ENCODE results near the gene REEP3. TPM values are rescaled to one million over a fixed set of nuclear protein-coding genes. Genes with fewer than 3 reads are reported as not detected.

The REEP3 gene
- total RNA-seq, 4 donors from 2014 or later, result 11.6 to 67.1 (median 44.0) TPM

GRCh38 chr10:63522277-63522687, 1.1 kb downstream of the REEP3 start:
- peak overlapping the region; percentile 95 to 100 (median 98) for H3K27ac ChIP-seq
- DNase-seq, result no peak
- peaks cover 0 to 23% (median 2%) of the 10 kb centered on the region in 4 donors for H3K4me1 ChIP-seq
- H3K27me3 ChIP-seq, result no peaks in the 10 kb centered on the region
- H3K9me3 ChIP-seq, result no peaks in the 10 kb centered on the region
- H3K36me3 ChIP-seq, result no peaks in the 10 kb centered on the region
- no peak for TF ChIP-seq POLR2A (IDR thresholded peaks at IDR 0.05)
- no peak for TF ChIP-seq CTCF (IDR thresholded peaks at IDR 0.05)
- H3K4me3 ChIP-seq, result peak overlapping the region; percentile 79 to 94 (median 90)

- H3K36me3 ChIP-seq, result no peaks in the 10 kb centered on the region
- TF ChIP-seq CTCF (IDR thresholded peaks at IDR 0.05) (no peak), POLR2A (IDR thresholded peaks at IDR 0.05) (no peak)
- H3K27ac ChIP-seq, result peak overlapping the region in 3 of 4 donors; percentile 28 to 100 (median 97)
- no peak for DNase-seq
- peaks cover 0 to 23% (median 2%) of the 10 kb centered on the region in 4 donors for H3K4me1 ChIP-seq
- no peaks in the 10 kb centered on the region for H3K27me3 ChIP-seq
- no peaks in the 10 kb centered on the region for H3K9me3 ChIP-seq
- H3K4me3 ChIP-seq, result peak overlapping the region in 1 of 4 donors; percentile 94
Measured at GRCh38 chr10:63522995-63523394, 1.8 kb downstream of the REEP3 start.

- H3K9me3 ChIP-seq, result no peaks in the 10 kb centered on the region
- no peaks in the 10 kb centered on the region for H3K36me3 ChIP-seq
- H3K4me3 ChIP-seq, result no peak overlapping the region
- H3K27me3 ChIP-seq, result no peaks in the 10 kb centered on the region
- DNase-seq, result no peak
- H3K4me1 ChIP-seq, result peaks cover 0 to 23% (median 2%) of the 10 kb centered on the region in 4 donors
- TF ChIP-seq POLR2A (IDR thresholded peaks at IDR 0.05) (no peak), CTCF (IDR thresholded peaks at IDR 0.05) (no peak)
- H3K27ac ChIP-seq, result no peak overlapping the region
Measured at GRCh38 chr10:63525021-63525420, 3.8 kb downstream of the REEP3 start.

GRCh38 chr10:63527401-63527800, 6.2 kb downstream of the REEP3 start:
- Histone ChIP-seq H3K36me3 (no peaks in the 10 kb centered on the region), H3K27ac (no peak overlapping the region), H3K27me3 (no peaks in the 10 kb centered on the region), H3K4me1 (peaks cover 0 to 15% (median 2%) of the 10 kb centered on the region in 4 donors), H3K4me3 (no peak overlapping the region), H3K9me3 (no peaks in the 10 kb centered on the region)
- TF ChIP-seq POLR2A (IDR thresholded peaks at IDR 0.05) (no peak), CTCF (IDR thresholded peaks at IDR 0.05) (no peak)
- DNase-seq, result no peak

GRCh38 chr10:63528084-63528744, 7.0 kb downstream of the REEP3 start:
- no peak for DNase-seq
- Histone ChIP-seq H3K9me3 (no peaks in the 10 kb centered on the region), H3K27ac (no peak overlapping the region), H3K4me3 (no peak overlapping the region), H3K4me1 (peaks cover 0 to 7% (median 0%) of the 10 kb centered on the region in 4 donors), H3K36me3 (no peaks in the 10 kb centered on the region), H3K27me3 (no peaks in the 10 kb centered on the region)
- TF ChIP-seq CTCF (IDR thresholded peaks at IDR 0.05), result no peak
- TF ChIP-seq POLR2A (IDR thresholded peaks at IDR 0.05), result no peak

All from Peyer's patch (tissue), 4 donors.